Upper lobe of right lung (tissue), 1 donor: ENCODE measurements around the gene RIMKLB. TPM values are rescaled to one million over a fixed set of nuclear protein-coding genes. Genes with fewer than 3 reads are reported as not detected.

ENCODE experiments used
- ATAC-seq: fragments of 200-7000 bp; cut with Tn5 transposase; one replicate; pipeline ENCODE4 v1.9.1; 2020; ENCODE audit warnings: mild to moderate bottlenecking, moderate library complexity
- DNase-seq: peaks from one replicate; pipeline ENCODE4 v3.0.0-alpha.2; 2020
- H3K27ac ChIP-seq: fragments of 200-600 bp; one replicate; pipeline ENCODE4 v1.8.0; 2022
- H3K27me3 ChIP-seq: fragments of 200-600 bp; one replicate; pipeline ENCODE4 v1.8.0; 2022; ENCODE audit warnings: mild to moderate bottlenecking
- H3K36me3 ChIP-seq: fragments of 200-600 bp; one replicate; pipeline ENCODE4 v1.8.0; 2022
- H3K4me1 ChIP-seq: fragments of 200-600 bp; one replicate; pipeline ENCODE4 v1.8.0; 2022
- H3K4me3 ChIP-seq: fragments of 200-600 bp; one replicate; pipeline ENCODE4 v1.8.0; 2022; ENCODE audit warnings: mild to moderate bottlenecking
- H3K9me3 ChIP-seq: fragments of 200-600 bp; one replicate; pipeline ENCODE4 v1.8.0; 2022
- CTCF ChIP-seq: fragments of 200-600 bp; IDR thresholded peaks from one replicate; pipeline ENCODE4 v1.8.0; 2022; ENCODE audit warnings: antibody characterized with exemption
- intact Hi-C: fragments of 100-400 bp; cut with DNase I; formaldehyde crosslinking; loops from one replicate; pipeline ENCODE4 v1.11.0; 2022
- total RNA-seq: library from RNA; stranded (reverse); fragmentation: NEBNext Ultra II Directional; extraction: Animal tissue kit (Norgen Biotek cat#: 25700); gene quantifications from one replicate; pipeline ENCODE4 v1.2.1, GENCODE V29; 2021
- donor health status: DM: no; HTN: yes; CAD: no; lungs with severe emphysema.

Gene RIMKLB
- total RNA-seq, 1 donor from 2014 or later = 32.0 TPM

DNA sequence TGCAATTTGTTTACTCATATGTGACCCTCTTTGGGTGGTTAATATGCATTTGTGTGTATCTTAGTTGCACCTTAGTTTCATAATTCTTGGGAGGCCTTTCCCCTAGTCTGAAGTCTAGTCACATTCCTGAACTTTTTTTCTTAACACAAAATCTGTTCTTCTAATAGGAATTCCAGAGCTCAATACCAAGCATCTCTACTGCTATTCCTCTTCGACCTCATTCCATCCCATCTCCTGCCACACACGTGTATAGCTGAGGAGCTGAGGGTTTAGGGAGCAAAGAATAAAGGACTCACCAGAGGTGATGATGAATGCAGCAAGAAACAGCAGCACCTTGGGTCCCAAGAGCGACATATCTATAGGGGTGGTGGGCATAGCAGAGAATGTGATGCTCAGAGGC, 36.0 kb upstream of the RIMKLB start:
- Histone ChIP-seq H3K4me3 (no peak overlapping the region), H3K27me3 (no peaks in the 10 kb centered on the region), H3K27ac (no peak overlapping the region), H3K36me3 (no peaks in the 10 kb centered on the region), H3K9me3 (no peaks in the 10 kb centered on the region), H3K4me1 (no peaks in the 10 kb centered on the region)
- TF ChIP-seq CTCF = no peak
- intact Hi-C loops = no loop called here
- ATAC-seq (no peak), DNase-seq (no peak)

- intact Hi-C loops = no loop called here
- TF ChIP-seq CTCF = no peak
- H3K36me3 ChIP-seq = no peaks in the 10 kb centered on the region
- no peak within 1 kb of the TSS for H3K27ac ChIP-seq
- no peaks in the 10 kb centered on the region for H3K27me3 ChIP-seq
- no peak within 1 kb of the TSS for H3K4me3 ChIP-seq
- H3K4me1 ChIP-seq = no peaks in the 10 kb centered on the region
- no peaks in the 10 kb centered on the region for H3K9me3 ChIP-seq
- peak; percentile 59 for ATAC-seq
- no peak for DNase-seq
Measured at GRCh38 chr12:8662593-8662992, 35.2 kb upstream of the RIMKLB start, which contains the start of gene MFAP5. MFAP5 (minus strand) TSS chr12:8662826; CDS start chr12:8662104, 722 bp downstream.

DNA sequence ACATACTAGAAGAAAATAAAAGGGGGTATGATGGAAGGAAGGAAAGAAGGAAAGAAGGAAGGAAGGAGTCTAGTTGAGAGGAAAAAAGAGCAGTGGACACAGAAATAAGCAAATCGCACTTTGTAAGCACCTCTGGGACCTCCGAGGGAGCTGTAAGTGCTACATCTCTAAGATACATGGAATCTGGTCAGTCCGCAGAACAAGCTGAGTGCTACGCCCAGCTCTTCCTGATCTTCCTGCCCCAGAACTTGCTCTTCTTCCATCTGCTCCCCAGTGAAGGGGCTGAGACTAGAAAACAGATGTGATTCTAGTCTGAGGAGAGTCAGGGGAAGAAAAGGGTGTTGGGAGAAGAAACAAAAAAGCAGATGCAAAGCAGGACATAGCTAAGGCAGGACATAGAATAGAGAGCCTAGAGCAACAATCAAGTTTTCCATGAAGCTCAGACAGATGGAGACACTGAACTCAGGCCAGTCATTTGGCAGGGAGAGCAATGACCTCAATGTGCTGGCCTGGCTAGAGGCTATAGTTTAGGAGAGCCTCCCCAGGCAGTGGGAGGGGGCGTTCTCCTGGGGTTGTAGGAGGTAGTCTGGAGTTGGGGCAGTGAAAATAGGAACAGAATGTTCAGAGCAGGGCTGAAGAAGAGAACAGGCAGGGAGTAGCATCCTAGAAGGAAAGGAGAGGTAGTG, 33.4 kb upstream of the RIMKLB start:
- Histone ChIP-seq H3K4me1 (no peaks in the 10 kb centered on the region), H3K36me3 (no peaks in the 10 kb centered on the region), H3K9me3 (no peaks in the 10 kb centered on the region), H3K27me3 (no peaks in the 10 kb centered on the region), H3K4me3 (no peak overlapping the region), H3K27ac (no peak overlapping the region)
- ATAC-seq (peak; percentile 33), DNase-seq (no peak)
- no peak for TF ChIP-seq CTCF
- intact Hi-C loops = no loop called here

DNA sequence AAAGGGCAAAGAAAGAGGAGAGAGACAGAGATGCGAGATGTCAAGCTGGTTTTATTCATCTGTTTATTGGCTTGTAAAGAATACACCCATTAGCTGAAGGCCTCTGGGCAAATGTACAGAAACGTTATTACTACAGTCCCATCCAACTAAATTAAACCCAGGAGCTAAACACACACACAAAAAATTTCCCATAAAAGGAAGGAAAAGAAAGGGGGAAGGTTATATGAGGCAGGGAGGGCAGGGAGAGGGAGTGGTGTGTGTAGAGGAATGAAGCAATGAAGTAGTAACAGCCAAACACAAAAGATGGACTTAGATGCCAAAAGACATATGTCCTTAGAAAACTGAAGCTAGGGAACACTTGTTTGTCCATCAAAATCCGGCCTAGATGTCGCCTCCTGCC, 32.0 kb upstream of the RIMKLB start:
- Histone ChIP-seq H3K4me1 (no peaks in the 10 kb centered on the region), H3K9me3 (no peaks in the 10 kb centered on the region), H3K4me3 (no peak overlapping the region), H3K27ac (no peak overlapping the region), H3K36me3 (no peaks in the 10 kb centered on the region), H3K27me3 (no peaks in the 10 kb centered on the region)
- no peak for ATAC-seq
- intact Hi-C loops = no loop called here
- no peak for DNase-seq
- TF ChIP-seq CTCF = no peak

DNA sequence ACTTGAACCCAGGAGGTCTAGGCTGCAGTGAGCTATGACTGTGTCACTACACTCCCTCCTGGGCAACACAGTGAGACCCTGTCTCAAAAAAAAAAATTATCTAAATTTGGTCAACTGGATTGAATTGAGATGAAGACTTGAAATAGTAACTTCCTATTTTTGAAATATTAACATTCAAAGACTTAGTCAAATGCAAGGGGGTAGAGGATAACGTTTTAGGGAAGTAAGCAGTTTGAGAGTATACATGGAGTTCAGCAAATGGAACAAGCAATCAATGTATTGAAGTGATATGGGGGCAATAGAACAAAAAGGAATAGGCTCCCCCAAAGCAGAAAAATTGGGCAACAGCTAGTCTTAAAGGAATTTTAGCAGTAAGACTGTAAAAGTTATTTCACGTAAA, 30.5 kb upstream of the RIMKLB start:
- TF ChIP-seq CTCF = no peak
- intact Hi-C loops = no loop called here
- no peak for ATAC-seq
- no peak overlapping the region for H3K27ac ChIP-seq
- H3K27me3 ChIP-seq = no peaks in the 10 kb centered on the region
- H3K9me3 ChIP-seq = no peaks in the 10 kb centered on the region
- no peaks in the 10 kb centered on the region for H3K36me3 ChIP-seq
- no peaks in the 10 kb centered on the region for H3K4me1 ChIP-seq
- DNase-seq = no peak
- H3K4me3 ChIP-seq = no peak overlapping the region

DNA sequence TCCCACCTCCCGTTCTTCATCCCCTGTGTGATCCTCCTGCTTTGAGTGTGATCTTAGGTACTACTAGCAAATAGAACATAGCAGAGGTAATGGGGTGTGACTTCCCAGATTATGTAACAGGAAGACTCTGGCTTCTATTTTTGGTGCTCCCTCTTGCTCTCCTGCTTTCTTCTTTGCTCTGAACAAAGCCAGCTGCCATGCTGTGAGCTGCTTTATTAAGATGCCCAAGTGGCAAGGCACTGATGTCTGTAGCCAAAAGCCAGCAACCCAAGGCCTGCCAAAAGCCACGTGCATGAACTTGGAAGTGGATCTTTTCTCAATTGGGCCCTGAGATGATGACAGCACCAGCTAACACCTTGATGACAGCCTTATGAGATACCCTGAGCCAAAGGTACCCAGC, 29.4 kb upstream of the RIMKLB start:
- TF ChIP-seq CTCF = no peak
- no peak overlapping the region for H3K4me3 ChIP-seq
- H3K36me3 ChIP-seq = no peaks in the 10 kb centered on the region
- H3K9me3 ChIP-seq = no peaks in the 10 kb centered on the region
- no peaks in the 10 kb centered on the region for H3K4me1 ChIP-seq
- no peak for ATAC-seq
- DNase-seq = no peak
- H3K27ac ChIP-seq = no peak overlapping the region
- no peaks in the 10 kb centered on the region for H3K27me3 ChIP-seq
- intact Hi-C loops = no loop called here
